ENCODE data around the gene ZEB1.
"Not testable (repeated sequence)": the region's sequence is repeated elsewhere in the genome, so short reads cannot be mapped to it uniquely, and the experiment has no call there.

Gene ZEB1

DNA sequence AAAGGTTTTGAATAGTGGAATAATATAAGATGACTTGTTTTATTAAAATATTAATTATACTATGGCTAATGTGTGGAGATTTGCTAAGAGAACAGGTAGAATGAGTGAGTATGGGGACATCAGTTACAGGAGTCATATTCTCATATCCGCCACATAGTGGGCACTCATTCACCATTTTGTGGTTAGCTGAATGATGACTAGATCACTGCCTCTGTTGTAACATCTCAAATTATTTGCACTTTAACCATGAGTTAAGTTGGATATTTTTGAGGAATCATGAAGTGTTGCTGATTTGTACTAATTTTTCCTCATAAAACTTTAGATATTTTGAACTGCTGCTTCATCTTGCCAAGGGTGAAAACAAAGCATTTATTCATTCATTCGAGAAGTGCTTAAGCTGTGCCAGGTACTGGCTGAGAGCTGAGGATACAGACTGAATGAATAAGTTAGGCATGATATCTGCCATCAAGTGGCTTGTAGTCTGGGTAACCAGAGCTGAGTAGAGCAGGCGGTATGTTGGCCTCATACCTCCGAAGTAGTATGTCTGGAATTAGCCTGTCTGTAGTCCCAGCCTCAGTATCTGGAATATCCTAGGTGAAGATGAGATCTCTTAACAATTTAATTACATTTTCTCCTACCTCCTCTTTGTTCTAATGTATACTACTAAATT is 100.5 kb downstream of the ZEB1 start:
- no peak for DNase-seq (ENCODE audit: low read depth in 4 of 4, low spot score in 1 of 4)

GRCh38 chr10:31421322-31421721 is 102.3 kb downstream of the ZEB1 start:
- no peak for DNase-seq (ENCODE audit: low read depth in 4 of 4, low spot score in 1 of 4)

GRCh38 chr10:31422634-31423033 is 103.6 kb downstream of the ZEB1 start:
- no peak for DNase-seq (ENCODE audit: low read depth in 4 of 4, low spot score in 1 of 4)

GRCh38 chr10:31424473-31424872 is 105.5 kb downstream of the ZEB1 start:
- DNase-seq (ENCODE audit: low read depth in 4 of 4, low spot score in 1 of 4) = no peak

- no peak for DNase-seq (ENCODE audit: low read depth in 4 of 4, low spot score in 1 of 4)
Observed at GRCh38 chr10:31426401-31426800, 107.4 kb downstream of the ZEB1 start.

- not testable (repeated sequence) for DNase-seq (ENCODE audit: low read depth in 4 of 4, low spot score in 1 of 4)
Observed at GRCh38 chr10:31427334-31427733, 108.3 kb downstream of the ZEB1 start.

- not testable (repeated sequence) for DNase-seq (ENCODE audit: low read depth in 4 of 4, low spot score in 1 of 4)
Observed at GRCh38 chr10:31428499-31428898, 109.5 kb downstream of the ZEB1 start.

- DNase-seq (ENCODE audit: low read depth in 4 of 4, low spot score in 1 of 4) = no peak
Observed at GRCh38 chr10:31431021-31431420, 112.0 kb downstream of the ZEB1 start.

GRCh38 chr10:31437959-31438358 is 118.9 kb downstream of the ZEB1 start:
- DNase-seq (ENCODE audit: low read depth in 4 of 4, low spot score in 1 of 4) = no peak

GRCh38 chr10:31451766-31452165 is 132.8 kb downstream of the ZEB1 start:
- DNase-seq (ENCODE audit: low read depth in 4 of 4, low spot score in 1 of 4) = no peak

- no peak for DNase-seq (ENCODE audit: low read depth in 4 of 4, low spot score in 1 of 4)
Observed at GRCh38 chr10:31456468-31456867, 137.5 kb downstream of the ZEB1 start.

- DNase-seq (ENCODE audit: low read depth in 4 of 4, low spot score in 1 of 4) = no peak
Observed at GRCh38 chr10:31457858-31458257, 138.8 kb downstream of the ZEB1 start.

GRCh38 chr10:31458974-31459373 is 140.0 kb downstream of the ZEB1 start:
- DNase-seq (ENCODE audit: low read depth in 4 of 4, low spot score in 1 of 4) = no peak

DNA sequence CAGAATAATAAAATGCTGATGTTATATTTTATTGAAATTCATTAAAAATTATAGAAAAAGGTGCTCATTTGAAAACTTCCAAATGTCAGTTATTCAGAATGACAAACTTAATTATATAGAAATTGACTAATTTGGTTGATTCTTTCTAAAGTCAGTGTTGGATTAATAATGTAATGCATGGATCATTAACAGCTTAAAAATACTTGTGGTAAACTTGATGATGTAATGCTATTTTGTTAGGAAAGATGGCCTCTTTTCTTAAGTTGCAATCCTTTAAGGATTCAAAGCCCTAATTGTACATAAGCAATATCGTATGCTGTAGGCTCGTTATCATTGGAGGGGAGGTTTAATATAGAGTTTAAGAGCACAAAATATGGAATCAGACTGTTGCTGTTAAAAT is 141.2 kb downstream of the ZEB1 start:
- DNase-seq (ENCODE audit: low read depth in 4 of 4, low spot score in 1 of 4) = no peak

DNA sequence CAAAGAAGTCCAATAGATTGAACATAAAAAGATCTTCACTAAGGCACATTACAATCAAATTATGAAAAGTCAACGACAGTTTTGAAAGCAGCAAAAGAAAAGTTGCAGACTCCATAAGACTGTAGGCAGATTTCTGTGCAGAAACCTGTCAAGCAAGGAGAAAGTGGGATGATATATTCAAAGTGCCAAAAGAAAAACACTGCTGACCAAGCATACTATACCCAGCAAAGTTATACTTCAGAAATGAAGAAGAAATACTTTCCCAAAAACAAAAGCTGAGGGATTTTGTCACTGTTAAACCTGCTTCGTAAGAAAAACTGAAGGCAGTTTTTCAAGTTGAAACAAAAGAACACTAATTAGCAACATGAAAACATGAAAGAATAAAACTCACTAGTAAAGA is 145.5 kb downstream of the ZEB1 start:
- no peak for DNase-seq (ENCODE audit: low read depth in 4 of 4, low spot score in 1 of 4)

- no peak for DNase-seq (ENCODE audit: low read depth in 4 of 4, low spot score in 1 of 4)
Observed at GRCh38 chr10:31466313-31466712, 147.3 kb downstream of the ZEB1 start.

- no peak for DNase-seq (ENCODE audit: low read depth in 4 of 4, low spot score in 1 of 4)
Observed at GRCh38 chr10:31467791-31468535, 148.9 kb downstream of the ZEB1 start.

GRCh38 chr10:31468536-31468859 is 149.5 kb downstream of the ZEB1 start:
- DNase-seq (ENCODE audit: low read depth in 4 of 4, low spot score in 1 of 4) = no peak

- no peak for DNase-seq (ENCODE audit: low read depth in 4 of 4, low spot score in 1 of 4)
Observed at GRCh38 chr10:31475519-31475918, 156.5 kb downstream of the ZEB1 start.

DNA sequence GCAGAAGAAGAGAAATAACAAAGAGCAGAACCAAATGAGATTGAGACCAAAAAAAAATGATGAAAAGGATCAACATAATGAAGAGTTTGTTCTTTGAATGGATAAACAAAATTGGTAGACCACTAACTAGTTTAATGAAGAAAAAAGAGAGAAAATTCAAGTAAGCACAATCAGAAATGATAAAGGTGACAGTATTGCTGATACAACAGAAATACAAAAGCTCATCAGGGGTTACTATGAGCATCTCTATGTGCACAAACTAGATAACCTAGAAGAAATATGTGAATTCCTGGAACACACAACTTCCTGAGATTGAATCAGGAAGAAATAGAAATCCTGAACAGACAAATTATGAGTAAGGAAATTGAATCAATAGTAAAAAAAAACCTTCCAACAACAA is 157.1 kb downstream of the ZEB1 start:
- DNase-seq (ENCODE audit: low read depth in 4 of 4, low spot score in 1 of 4) = no peak

DNA sequence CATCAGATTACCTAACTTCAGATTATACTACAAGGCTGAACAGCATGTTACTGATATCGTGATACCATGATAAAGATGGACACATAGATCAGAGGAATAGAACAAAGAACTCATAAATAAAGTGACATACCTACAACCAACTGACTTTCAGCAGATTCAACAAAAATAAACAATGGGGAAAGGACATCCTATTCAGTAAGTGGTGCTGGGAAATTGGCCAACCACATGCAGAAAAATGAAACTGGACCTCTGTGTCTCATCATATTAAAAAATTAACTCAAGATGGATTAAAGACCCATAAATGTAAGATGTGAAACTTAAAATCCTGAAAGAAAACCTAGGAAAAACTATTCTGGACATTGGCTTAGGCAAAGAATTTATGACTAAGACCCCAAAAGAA is 158.6 kb downstream of the ZEB1 start:
- DNase-seq (ENCODE audit: low read depth in 4 of 4, low spot score in 1 of 4) = no peak

DNA sequence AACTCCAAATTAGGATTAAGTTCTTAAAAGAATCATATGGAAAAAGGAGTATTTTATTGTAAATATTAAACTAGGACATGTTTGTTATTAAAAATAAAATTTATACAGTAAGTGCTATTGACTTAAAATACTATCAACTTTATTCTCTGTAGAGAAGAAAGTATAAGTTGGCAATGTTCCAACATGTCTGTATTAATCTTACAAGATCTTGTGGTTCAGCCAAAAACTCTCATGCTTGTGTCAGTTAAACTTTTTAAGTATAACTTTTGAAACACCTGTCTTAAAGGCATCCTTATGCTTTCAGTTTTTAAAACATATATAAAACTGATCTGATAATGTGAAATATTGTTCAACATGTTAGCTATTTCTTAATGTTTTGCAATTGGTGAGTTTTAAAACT is 160.7 kb downstream of the ZEB1 start:
- DNase-seq (ENCODE audit: low read depth in 4 of 4, low spot score in 1 of 4) = no peak

- DNase-seq (ENCODE audit: low read depth in 4 of 4, low spot score in 1 of 4) = no peak
Observed at GRCh38 chr10:31483546-31483945, 164.5 kb downstream of the ZEB1 start.

Data from stimulated activated CD4-positive, alpha-beta T cell treated with anti-CD3 and anti-CD28 coated beads, Interleukin-1b, Interleukin-23, amount 100 ng/mL, for 24 hours (primary cell).